Measurements from ENCODE around the gene KCNH4.

DNA sequence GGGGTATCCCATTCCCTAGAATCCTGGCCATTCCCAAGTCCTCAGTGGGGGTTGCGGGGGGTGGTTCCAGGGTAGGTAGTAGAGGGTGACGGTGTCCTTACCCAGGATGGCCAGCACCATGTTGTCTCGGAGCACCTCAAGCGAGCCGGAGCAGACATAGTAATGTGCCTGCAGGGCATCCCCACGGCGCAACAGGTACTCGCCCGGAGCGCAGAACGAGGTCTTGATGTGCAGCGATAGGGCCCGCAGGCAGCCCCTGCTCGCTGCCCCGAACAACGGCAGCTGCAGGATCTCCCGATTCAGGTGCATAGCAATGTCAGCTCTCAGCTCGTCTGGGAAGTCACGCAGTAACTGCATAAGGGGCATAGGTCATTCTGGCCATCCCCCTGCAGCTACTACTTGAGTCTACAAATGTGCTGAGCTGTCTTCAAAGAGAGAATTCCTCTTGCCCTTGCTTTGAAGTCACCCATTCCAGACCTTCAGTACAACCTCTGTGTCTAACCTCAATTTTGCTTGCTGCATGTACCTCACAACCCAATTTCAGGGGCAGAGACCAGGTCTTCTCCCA lies 14.7 kb downstream of the KCNH4 start:
- TF ChIP-seq, protein P1, sequence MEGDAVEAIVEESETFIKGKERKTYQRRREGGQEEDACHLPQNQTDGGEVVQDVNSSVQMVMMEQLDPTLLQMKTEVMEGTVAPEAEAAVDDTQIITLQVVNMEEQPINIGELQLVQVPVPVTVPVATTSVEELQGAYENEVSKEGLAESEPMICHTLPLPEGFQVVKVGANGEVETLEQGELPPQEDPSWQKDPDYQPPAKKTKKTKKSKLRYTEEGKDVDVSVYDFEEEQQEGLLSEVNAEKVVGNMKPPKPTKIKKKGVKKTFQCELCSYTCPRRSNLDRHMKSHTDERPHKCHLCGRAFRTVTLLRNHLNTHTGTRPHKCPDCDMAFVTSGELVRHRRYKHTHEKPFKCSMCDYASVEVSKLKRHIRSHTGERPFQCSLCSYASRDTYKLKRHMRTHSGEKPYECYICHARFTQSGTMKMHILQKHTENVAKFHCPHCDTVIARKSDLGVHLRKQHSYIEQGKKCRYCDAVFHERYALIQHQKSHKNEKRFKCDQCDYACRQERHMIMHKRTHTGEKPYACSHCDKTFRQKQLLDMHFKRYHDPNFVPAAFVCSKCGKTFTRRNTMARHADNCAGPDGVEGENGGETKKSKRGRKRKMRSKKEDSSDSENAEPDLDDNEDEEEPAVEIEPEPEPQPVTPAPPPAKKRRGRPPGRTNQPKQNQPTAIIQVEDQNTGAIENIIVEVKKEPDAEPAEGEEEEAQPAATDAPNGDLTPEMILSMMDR (IDR thresholded peaks at IDR 0.05), result no peak
- no peak for TF ChIP-seq EZH2 (IDR thresholded peaks at IDR 0.05)
